HUES64 (cell line): ENCODE data around the gene GLB1L.
"Not testable (repeated sequence)": the region's sequence is repeated elsewhere in the genome, so short reads cannot be mapped to it uniquely, and the experiment has no call there.

Source experiments
- H3K27ac ChIP-seq: 2 replicates; pipeline ENCODE4 v1.7.0; 2013; ENCODE audit warnings: low read depth, low read length, inconsistent platforms
- H3K27me3 ChIP-seq: 2 replicates; pipeline ENCODE4 v1.6.1; 2013; ENCODE audit warnings: mild to moderate bottlenecking, low read length; ENCODE audit not compliant: insufficient read depth
- H3K36me3 ChIP-seq: 2 replicates; pipeline ENCODE4 v1.6.1; 2013; ENCODE audit warnings: mild to moderate bottlenecking, low read length; ENCODE audit not compliant: insufficient read depth
- H3K4me1 ChIP-seq: 2 replicates; pipeline ENCODE4 v1.6.1; 2013; ENCODE audit warnings: mild to moderate bottlenecking, low read length, moderate library complexity; ENCODE audit not compliant: insufficient read depth
- H3K4me3 ChIP-seq: 2 replicates; pipeline ENCODE4 v1.5.1; 2013; ENCODE audit warnings: mild to moderate bottlenecking, low read length, moderate library complexity
- H3K9ac ChIP-seq: 2 replicates; pipeline ENCODE4 v1.6.1; 2013; ENCODE audit warnings: mild to moderate bottlenecking, low read depth, low read length
- H3K9me3 ChIP-seq: 2 replicates; pipeline ENCODE4 v1.6.1; 2013; ENCODE audit warnings: low read depth, low read length; ENCODE audit not compliant: insufficient read depth
- WGBS: fragments of 150-250, 120-280 bp; methylation state at CpG from one replicate; pipeline ENCODE4 v1.1.7; 2013; ENCODE audit warnings: missing lambda C conversion rate; 5-methylcytosine and 5-hydroxymethylcytosine counted together

The GLB1L gene

DNA sequence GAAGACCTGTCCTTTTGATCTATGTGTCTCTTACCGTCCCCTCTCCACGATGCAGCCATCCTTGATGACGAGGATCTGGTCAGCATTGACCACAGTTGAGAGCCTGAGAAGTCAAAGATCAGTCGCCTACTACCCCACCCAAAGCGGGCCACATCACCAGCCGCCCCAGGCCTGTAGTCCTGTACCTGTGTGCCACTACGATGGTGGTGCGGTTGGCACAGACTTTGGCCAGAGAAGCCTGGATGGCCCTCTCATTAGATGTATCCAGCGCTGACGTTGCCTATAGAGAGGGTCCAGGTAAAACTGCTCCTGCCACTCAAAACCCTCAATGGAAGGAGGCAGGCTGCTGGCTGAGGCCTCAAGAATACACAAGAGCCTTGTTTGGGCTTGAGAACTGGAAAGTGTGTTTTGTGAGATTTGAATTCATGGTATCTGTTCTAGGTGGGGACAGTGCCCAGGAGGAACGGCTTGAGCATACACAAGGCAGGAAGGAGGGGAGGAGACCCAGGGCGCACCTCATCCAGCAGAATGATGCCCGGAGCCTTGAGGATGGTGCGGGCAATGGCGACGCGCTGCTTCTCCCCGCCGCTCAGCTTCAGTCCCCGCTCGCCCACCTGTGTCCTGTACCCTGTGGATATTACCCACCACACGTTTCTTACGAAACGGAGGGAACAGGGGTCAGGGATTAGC is 34.9 kb downstream of the GLB1L start:
- no peak overlapping the region for H3K27ac ChIP-seq
- H3K4me1 ChIP-seq = 0 out of 2 replicates have a peak, but pooled peaks cover 3% of the 10 kb centered on the region
- 95% methylated on average over 24 of the region's 24 CpGs for WGBS
- no peaks in the 10 kb centered on the region for H3K9me3 ChIP-seq
- no peak overlapping the region for H3K9ac ChIP-seq
- no peak overlapping the region for H3K4me3 ChIP-seq
- no peaks in the 10 kb centered on the region for H3K27me3 ChIP-seq
- peaks cover 65% of the 10 kb centered on the region for H3K36me3 ChIP-seq

DNA sequence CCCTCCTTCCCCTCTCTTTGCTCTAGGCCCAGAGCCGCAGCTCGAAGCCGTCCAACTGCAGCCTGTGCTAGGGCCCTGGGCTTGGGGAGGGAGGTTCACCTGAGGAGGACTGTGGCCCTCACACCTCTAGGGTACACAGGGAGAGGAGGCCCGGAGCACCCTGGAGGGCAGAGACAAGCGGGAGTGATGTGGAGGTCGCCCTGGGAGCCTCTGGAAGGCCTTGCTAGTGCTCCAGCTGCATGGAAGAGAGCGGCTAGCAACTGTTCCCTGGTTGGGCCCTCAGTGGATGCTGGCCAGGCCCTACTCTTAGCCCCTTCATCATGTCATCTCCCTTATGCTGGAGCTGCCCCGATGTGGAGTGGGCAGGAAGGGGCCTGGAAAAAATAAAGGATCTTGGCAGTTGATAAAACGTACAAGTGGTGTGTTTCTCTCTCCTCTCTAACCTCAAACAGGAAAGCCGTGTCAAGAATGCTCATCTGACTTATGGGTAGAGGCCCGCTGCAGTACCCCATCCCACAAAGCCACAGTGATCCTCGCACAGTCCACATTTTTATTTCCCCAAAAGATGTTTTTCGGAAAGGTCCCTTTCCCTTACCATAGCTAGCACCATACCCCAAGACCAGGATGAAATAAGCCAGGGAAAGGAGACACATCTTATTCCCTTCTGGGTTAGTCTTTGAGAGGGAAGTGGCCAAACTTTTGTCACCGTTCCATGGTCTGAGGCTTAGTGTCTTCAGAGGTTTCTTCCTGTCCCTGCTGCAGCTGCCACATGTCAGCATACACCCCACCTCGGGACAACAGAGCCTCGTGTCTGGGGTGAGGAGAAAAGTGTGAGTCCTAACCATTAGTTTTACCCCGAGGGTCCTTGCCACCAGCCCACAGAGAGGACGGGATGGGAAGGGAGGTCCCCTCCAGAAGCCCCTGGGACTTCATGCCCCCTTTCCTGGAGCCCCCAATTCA is 35.7 kb downstream of the GLB1L start:
- no peak overlapping the region for H3K9ac ChIP-seq
- H3K27me3 ChIP-seq = no peaks in the 10 kb centered on the region
- H3K4me1 ChIP-seq = 0 out of 2 replicates have a peak, but pooled peaks cover 3% of the 10 kb centered on the region
- H3K27ac ChIP-seq = no peak overlapping the region
- H3K9me3 ChIP-seq = no peaks in the 10 kb centered on the region
- H3K4me3 ChIP-seq = no peak overlapping the region
- WGBS = 95% methylated on average over 17 of the region's 18 CpGs
- peaks cover 57% of the 10 kb centered on the region for H3K36me3 ChIP-seq

DNA sequence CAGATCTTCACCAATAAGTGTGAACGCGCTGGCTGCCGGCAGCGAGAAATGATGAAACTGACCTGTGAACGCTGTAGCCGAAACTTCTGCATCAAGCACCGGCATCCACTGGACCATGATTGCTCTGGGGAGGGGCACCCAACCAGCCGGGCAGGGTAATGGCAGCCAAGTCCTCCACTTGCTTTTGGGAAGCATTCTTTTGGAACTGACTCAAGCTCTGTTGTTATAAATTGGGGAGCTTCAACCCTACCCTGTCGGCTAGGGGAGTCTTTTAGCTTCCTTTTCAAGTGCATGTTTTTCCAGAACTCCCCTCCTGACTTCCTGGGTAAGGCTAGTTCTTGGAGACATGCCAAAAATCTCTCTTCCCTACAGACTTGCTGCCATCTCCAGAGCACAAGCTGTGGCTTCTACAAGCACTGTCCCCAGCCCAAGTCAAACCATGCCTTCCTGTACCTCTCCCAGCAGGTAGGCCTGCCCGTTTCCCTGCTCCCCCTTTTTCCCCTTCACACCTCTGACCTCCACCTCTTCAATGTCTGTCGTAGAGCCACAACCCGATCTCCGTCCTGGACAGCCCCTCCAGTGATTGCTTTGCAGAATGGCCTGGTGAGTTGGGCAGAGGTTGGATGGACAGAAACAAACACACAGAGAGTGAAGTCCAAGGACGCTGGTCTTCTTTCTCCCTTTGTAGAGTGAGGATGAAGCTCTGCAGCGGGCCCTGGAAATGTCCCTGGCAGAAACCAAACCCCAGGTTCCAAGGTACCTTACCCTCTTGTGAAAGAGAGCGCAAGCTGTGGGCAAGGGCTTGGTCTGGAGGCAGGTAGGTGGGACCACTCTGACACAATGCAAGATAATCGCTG is 37.1 kb downstream of the GLB1L start:
- H3K27ac ChIP-seq = no peak overlapping the region
- H3K9me3 ChIP-seq = no peaks in the 10 kb centered on the region
- H3K4me3 ChIP-seq = no peak overlapping the region
- no peak overlapping the region for H3K9ac ChIP-seq
- H3K27me3 ChIP-seq = no peaks in the 10 kb centered on the region
- 92% methylated on average over 17 of the region's 17 CpGs for WGBS
- H3K36me3 ChIP-seq = peaks cover 43% of the 10 kb centered on the region
- 0 out of 2 replicates have a peak, but pooled peaks cover 3% of the 10 kb centered on the region for H3K4me1 ChIP-seq

DNA sequence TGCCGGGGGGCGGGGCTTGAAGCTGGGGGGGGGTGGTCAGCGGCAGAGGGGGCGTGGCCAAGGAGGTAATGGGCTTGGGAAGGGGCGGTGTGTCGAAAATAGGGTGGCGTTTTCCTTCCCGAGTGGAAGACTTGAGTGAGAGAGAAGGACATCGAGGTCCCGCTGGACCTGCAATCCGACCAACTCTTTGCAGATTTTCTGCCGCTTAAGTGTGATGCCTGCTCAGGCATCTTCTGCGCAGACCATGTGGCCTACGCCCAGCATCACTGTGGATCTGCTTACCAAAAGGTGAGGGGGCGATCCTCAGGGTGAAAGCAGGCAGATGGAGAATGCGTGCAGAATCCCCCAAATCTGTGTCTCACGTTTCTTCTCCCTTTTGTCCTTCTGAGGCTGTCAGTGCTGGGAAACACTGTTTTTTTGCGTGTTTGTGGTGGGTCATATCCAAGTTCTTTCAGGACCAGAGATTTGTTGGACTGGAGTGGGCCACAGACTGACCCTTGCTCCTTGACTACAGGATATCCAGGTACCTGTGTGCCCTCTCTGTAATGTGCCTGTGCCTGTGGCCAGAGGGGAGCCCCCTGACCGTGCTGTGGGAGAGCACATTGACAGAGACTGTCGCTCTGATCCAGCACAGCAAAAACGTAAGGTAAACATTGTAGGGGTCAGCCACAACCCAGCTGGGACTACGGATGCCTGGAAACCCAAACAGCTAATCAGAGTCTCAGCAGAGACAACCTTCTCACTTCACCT is 37.9 kb downstream of the GLB1L start:
- Histone ChIP-seq H3K4me1 (0 out of 2 replicates have a peak, but pooled peaks cover 3% of the 10 kb centered on the region), H3K27ac (peak overlapping the region; percentile 86; the same call in 1 of the 2 replicates), H3K27me3 (no peaks in the 10 kb centered on the region), H3K4me3 (peak overlapping the region; percentile 69), H3K9me3 (no peaks in the 10 kb centered on the region), H3K36me3 (peaks cover 35% of the 10 kb centered on the region), H3K9ac (peak overlapping the region; percentile 44)
- 30% methylated on average over 22 of the region's 22 CpGs for WGBS

DNA sequence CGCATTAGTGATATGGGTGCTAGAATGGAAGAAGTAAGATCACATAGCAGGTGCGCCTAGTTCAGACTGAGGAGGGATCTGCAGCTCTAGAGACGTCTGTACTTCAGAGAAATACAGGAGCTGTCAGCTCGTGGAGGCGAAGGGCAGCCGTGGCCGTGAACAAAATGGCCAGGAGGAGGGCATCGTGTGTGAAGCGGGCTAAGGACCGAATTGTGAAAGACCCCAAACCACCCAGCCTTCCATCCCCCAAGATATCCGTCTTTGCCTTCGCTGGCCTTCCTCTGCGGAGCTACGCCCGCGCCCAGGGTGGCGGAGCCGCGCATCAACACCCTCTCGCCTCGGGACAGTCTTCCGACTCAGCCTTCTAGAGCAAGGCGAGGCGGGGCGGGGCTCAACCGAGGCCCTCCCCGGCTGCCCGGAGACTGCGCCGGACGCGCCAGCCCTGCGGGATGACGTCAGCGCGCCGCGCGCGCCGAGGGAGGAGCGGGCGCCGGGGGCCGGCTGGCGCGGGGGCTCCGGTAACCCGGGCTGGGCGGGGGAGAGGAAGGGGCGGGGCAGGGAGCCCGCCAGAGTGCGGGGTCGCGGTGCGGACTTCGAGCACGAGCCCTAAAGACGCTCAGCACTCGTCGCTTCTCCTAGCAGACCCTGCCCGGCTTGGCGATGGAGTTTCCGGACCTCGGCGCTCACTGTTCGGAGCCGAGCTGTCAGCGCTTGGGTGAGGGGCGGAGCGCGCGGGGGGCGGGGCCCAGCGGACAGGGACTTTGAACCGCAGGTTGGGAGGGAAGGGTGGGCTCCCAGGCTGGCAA is 38.7 kb downstream of the GLB1L start, which contains the start of gene ZFAND2B:
ZFAND2B (plus strand) TSS at position 455 of the 806 bp plus-strand sequence; CDS start at position 661, 206 bp downstream.
- H3K4me3 ChIP-seq = peak within 1 kb of the TSS; percentile 69
- no peaks in the 10 kb centered on the region for H3K27me3 ChIP-seq
- WGBS = 2% methylated on average over 76 of the region's 76 CpGs
- H3K27ac ChIP-seq = peak within 1 kb of the TSS; percentile 86; the same call in 1 of the 2 replicates
- peak within 1 kb of the TSS; percentile 63 for H3K9ac ChIP-seq
- H3K9me3 ChIP-seq = no peaks in the 10 kb centered on the region
- peaks cover 33% of the 10 kb centered on the region for H3K36me3 ChIP-seq
- H3K4me1 ChIP-seq = 0 out of 2 replicates have a peak, but pooled peaks cover 3% of the 10 kb centered on the region

DNA sequence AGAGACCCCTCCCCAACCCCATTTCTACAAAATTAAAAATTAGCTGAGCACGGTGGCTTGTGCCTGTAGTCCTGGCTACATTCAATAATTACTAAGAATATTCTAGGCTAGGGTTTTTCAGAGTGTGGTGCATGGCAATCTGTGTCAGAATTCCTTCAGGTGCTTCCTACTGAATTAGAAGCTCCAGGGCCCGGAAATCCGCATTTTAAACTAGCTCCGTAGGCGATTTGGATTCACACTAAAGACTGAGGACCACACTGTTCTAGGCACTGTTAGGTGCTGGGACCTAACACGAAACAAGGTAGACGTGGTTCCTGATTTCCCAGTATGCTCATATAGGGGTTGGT is 39.3 kb downstream of the GLB1L start:
- Histone ChIP-seq H3K36me3 (peaks cover 29% of the 10 kb centered on the region), H3K4me3 (peak overlapping the region; percentile 69), H3K27me3 (no peaks in the 10 kb centered on the region), H3K4me1 (0 out of 2 replicates have a peak, but pooled peaks cover 3% of the 10 kb centered on the region), H3K27ac (no peak overlapping the region), H3K9ac (peak overlapping the region; percentile 63), H3K9me3 (no peaks in the 10 kb centered on the region)
- 28% methylated on average over 7 of the region's 7 CpGs for WGBS

DNA sequence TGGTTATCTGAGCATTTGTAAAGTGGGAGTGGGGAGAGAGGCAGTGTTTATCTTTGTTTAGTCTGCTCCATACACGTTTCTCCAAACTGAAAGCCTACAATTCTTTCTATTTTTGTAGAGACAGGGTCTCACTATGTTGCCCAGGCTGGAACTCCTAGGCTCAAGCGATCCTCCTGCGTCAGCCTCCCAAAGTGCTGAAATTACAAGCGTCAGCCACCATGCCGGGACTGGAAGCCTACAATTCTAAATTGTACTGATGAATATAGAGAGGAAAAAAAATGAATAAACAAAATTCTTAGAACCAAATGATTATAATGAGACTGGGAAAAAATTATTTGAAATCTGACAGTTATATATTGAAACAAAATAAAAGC is 40.1 kb downstream of the GLB1L start:
- no peak overlapping the region for H3K4me3 ChIP-seq
- H3K36me3 ChIP-seq = peaks cover 22% of the 10 kb centered on the region
- no peaks in the 10 kb centered on the region for H3K27me3 ChIP-seq
- H3K27ac ChIP-seq = no peak overlapping the region
- 91% methylated on average over 4 of the region's 5 CpGs for WGBS
- H3K9ac ChIP-seq = no peak overlapping the region
- H3K9me3 ChIP-seq = no peaks in the 10 kb centered on the region
- 0 out of 2 replicates have a peak, but pooled peaks cover 3% of the 10 kb centered on the region for H3K4me1 ChIP-seq

DNA sequence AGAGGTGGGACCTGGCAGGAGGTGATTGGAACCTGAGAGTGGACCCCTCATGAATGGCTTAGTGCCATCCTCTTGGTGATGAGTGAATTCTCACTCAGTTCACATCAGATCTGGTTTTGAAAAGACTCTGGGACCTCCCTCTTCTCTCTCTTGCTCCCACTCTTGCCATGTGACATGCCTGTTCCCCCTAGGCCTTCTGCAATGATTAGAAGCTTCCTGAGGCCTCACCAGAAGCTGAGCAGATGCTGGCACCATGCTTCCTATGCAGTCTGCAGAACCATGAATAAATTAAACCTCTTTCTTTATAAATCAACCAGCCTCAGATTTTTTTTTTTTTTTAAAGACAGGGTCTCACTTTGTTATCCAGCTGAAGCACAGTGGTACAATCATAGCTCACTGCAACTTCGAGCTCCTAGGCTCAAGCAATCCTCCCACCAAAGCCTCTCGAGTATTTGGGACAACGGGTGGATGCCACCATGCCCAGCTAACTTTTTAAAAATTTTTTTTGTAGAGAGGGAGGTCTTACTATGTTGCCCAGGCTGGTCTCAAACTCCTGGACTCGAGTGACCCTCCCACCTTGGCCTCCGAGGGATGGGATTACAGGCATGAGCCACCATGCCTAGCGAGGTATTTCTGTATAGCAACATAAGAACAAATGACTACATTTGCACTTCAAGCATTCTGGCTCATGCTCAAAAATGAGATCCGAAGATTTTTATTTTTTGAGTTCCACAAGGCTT is 40.6 kb downstream of the GLB1L start:
- Histone ChIP-seq H3K27me3 (no peaks in the 10 kb centered on the region), H3K9me3 (no peaks in the 10 kb centered on the region), H3K27ac (no peak overlapping the region), H3K9ac (no peak overlapping the region), H3K4me1 (0 out of 2 replicates have a peak, but pooled peaks cover 3% of the 10 kb centered on the region), H3K36me3 (peaks cover 16% of the 10 kb centered on the region), H3K4me3 (no peak overlapping the region)
- 94% methylated on average over 7 of the region's 7 CpGs for WGBS

DNA sequence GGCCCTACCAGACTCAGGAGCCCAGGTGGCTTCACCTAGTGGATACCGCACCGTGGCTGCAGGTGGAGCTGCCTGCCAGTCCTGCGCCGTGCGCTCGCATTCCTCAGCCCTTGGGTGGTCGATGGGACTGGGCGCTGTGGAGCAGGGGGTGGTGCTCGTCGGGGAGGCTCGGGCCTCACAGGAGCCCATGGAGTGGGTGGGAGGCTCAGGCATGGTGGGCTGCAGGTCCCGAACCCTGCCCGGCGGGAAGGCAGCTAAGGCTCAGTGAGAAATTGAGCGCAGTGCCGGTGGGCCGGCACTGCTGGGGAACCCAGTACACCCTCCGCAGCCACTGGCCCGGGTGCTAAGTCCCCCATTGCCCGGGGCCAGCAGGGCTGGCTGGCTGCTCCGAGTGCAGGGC is 43.9 kb downstream of the GLB1L start:
- H3K36me3 ChIP-seq, H3K4me1 ChIP-seq, H3K4me3 ChIP-seq, H3K27me3 ChIP-seq, H3K9me3 ChIP-seq, H3K9ac ChIP-seq, H3K27ac ChIP-seq: not testable (repeated sequence)
- WGBS = 91% methylated on average over 18 of the region's 21 CpGs
